Fibroblast of lung (primary cell): Measurements from ENCODE around the gene SRRM5. TPM values are rescaled to one million over a fixed set of nuclear protein-coding genes. Genes with fewer than 3 reads are reported as not detected.

ENCODE experiments used
- DNase-seq, 2 donors: peaks; one replicate each; pipeline versions ENCODE4 v3.0.0 to v3.0.0-alpha.2; 2010; ENCODE audit warnings: low read depth in 2 of 2
- H2AFZ ChIP-seq: 2 replicates; pipeline ENCODE4 v1.5.1; 2012; ENCODE audit warnings: low read length, control low read depth, inconsistent platforms
- H3K27ac ChIP-seq: 2 replicates; pipeline ENCODE4 v1.5.1; 2011; ENCODE audit warnings: low read length, control low read depth; ENCODE audit not compliant: insufficient read depth
- H3K27me3 ChIP-seq: 2 replicates; pipeline ENCODE4 v1.5.1; 2011; ENCODE audit warnings: mild to moderate bottlenecking, low read length; ENCODE audit not compliant: control insufficient read depth, insufficient read depth
- H3K36me3 ChIP-seq: 2 replicates; pipeline ENCODE4 v1.5.1; 2011; ENCODE audit warnings: low read length; ENCODE audit not compliant: control insufficient read depth, insufficient read depth
- H3K4me1 ChIP-seq: 2 replicates; pipeline ENCODE4 v1.5.1; 2011; ENCODE audit warnings: low read length; ENCODE audit not compliant: control insufficient read depth, insufficient read depth; ENCODE audit errors: extremely low read depth
- H3K4me2 ChIP-seq: 2 replicates; pipeline ENCODE4 v1.5.1; 2011; ENCODE audit warnings: low read length, control low read depth; ENCODE audit not compliant: insufficient read depth; ENCODE audit errors: extremely low read depth
- H3K4me3 ChIP-seq, 4 experiments: fragments of 200-600 bp in 1 of 4; sonication (generic) in 1 of 4; replicated peaks in 1 of 4; 2 replicates each; pipeline ENCODE4 v1.5.1; 2011 to 2016; ENCODE audit warnings: low read length in 4 of 4, low read depth in 3 of 4, mild to moderate bottlenecking in 3 of 4, control low read depth in 2 of 4, inconsistent platforms in 1 of 4, mixed read lengths in 1 of 4; ENCODE audit not compliant: insufficient read depth in 1 of 4; ENCODE audit errors: control extremely low read depth in 1 of 4
- H3K79me2 ChIP-seq: 2 replicates; pipeline ENCODE4 v1.5.1; 2012; ENCODE audit warnings: mild to moderate bottlenecking, low read length, inconsistent platforms; ENCODE audit not compliant: control insufficient read depth, insufficient read depth
- H3K9ac ChIP-seq: 2 replicates; pipeline ENCODE4 v1.5.1; 2011; ENCODE audit warnings: mild to moderate bottlenecking, low read length, control low read depth; ENCODE audit not compliant: insufficient read depth
- H3K9me3 ChIP-seq: 2 replicates; pipeline ENCODE4 v1.5.1; 2012; ENCODE audit warnings: low read depth, low read length; ENCODE audit not compliant: control insufficient read depth, insufficient read depth
- H4K20me1 ChIP-seq: 2 replicates; pipeline ENCODE4 v1.5.1; 2011; ENCODE audit warnings: low read length; ENCODE audit not compliant: control insufficient read depth, insufficient read depth; ENCODE audit errors: extremely low read depth
- EZH2 ChIP-seq: IDR thresholded peaks from 2 replicates; pipeline ENCODE4 v1.5.1; 2012; ENCODE audit warnings: low read length, control low read depth, mild to moderate bottlenecking; ENCODE audit errors: missing control alignments
- polyA plus RNA-seq, 2 donors: library from polyadenylated mRNA; depleted of rRNA in 1 of 2; stranded (reverse) in 1 of 2; unstranded in 1 of 2; fragments of >200 nt; gene quantifications; 2 replicates each; pipeline ENCODE4 v1.2.1, GENCODE V29; 2011 to 2012; ENCODE audit warnings: missing spikeins in 1 of 2
- total RNA-seq: library from RNA; depleted of rRNA; stranded (reverse); fragments of >200 nt; gene quantifications from 2 replicates; pipeline ENCODE4 v1.2.1, GENCODE V29; 2014
- TF ChIP-seq, protein P1 (sequence below), 2 donors: IDR thresholded peaks in 1 of 2; conservative IDR thresholded peaks in 1 of 2; 1 replicate in 1 of 2; 2 replicates in 1 of 2; pipeline ENCODE4 v1.5.1; 2011 to 2012; ENCODE audit warnings: low read length in 2 of 2, control low read depth in 1 of 2, inconsistent platforms in 1 of 2, low read depth in 1 of 2, mild to moderate bottlenecking in 1 of 2

The SRRM5 gene
- total and polyA plus RNA-seq, 2 donors (not counting 1 experiment from before 2014, with no cell fraction given): under 0.01 to 0.06 TPM

DNA sequence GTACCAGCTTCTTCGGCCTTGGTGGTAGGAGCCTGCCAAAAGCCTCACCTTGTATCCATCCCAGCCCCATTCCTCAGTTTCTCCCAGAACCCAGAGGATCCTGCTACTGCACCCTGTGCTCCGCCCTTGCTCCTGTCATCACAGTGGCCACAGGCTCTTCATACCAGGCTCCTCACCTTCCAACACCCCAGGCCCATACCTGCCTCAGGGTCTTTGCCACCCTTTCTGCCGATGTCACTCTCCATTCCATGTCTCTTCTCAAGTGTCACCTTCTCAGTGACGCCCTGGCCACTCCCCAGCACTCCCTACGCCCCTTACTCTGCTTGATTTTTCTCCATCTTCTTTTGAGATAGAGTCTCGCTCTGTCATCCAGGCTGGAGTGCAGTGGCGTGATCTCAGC is 2.0 kb upstream of the SRRM5 start:
- no peak overlapping the region for H2AFZ ChIP-seq

GRCh38 chr19:43610493-43610892 is 1.4 kb upstream of the SRRM5 start:
- H3K27ac ChIP-seq: no peak overlapping the region

More for the DNA sequence above, 2.0 kb upstream of the SRRM5 start:
- Histone ChIP-seq H3K4me2 (no peak overlapping the region), H3K4me1 (no peaks in the 10 kb centered on the region), H3K27me3 (no peaks in the 10 kb centered on the region), H3K9ac (no peak overlapping the region), H3K4me3 (no peak overlapping the region), H3K79me2 (peaks cover 2% of the 10 kb centered on the region), H3K27ac (no peak overlapping the region), H3K36me3 (peaks cover 9% of the 10 kb centered on the region), H3K9me3 (no peaks in the 10 kb centered on the region), H4K20me1 (no peaks in the 10 kb centered on the region)
- DNase-seq: no peak
- TF ChIP-seq, protein P1, sequence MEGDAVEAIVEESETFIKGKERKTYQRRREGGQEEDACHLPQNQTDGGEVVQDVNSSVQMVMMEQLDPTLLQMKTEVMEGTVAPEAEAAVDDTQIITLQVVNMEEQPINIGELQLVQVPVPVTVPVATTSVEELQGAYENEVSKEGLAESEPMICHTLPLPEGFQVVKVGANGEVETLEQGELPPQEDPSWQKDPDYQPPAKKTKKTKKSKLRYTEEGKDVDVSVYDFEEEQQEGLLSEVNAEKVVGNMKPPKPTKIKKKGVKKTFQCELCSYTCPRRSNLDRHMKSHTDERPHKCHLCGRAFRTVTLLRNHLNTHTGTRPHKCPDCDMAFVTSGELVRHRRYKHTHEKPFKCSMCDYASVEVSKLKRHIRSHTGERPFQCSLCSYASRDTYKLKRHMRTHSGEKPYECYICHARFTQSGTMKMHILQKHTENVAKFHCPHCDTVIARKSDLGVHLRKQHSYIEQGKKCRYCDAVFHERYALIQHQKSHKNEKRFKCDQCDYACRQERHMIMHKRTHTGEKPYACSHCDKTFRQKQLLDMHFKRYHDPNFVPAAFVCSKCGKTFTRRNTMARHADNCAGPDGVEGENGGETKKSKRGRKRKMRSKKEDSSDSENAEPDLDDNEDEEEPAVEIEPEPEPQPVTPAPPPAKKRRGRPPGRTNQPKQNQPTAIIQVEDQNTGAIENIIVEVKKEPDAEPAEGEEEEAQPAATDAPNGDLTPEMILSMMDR (conservative IDR thresholded peaks at IDR 0.05 in 1 of 2, IDR thresholded peaks at IDR 0.05 in 1 of 2; ENCODE audit: low read depth in 1 of 2, low read length in 2 of 2): no peak
- TF ChIP-seq EZH2: no peak

DNA sequence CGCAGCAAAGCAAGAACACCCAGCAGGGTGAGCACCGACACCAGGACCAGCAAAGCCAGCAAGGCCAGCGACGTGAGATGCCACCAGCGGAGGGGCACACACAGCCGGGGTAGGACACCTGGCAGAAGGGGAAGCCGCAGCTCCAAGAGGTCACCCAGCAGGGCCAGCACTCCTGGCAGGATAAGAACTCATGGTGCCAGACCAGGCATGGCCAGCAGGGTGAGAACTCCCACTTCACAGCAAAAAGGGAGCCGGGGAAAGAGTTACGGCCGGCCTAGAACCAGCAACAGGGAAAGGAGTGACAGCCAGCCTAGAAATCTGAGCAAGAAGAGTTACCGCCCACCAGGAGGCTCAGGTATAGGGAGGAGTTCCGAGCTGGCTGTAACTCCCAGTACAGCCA is 486 bp downstream of the SRRM5 start:
- no peaks in the 10 kb centered on the region for H3K9me3 ChIP-seq
- H3K4me2 ChIP-seq: no peak overlapping the region
- H3K36me3 ChIP-seq: peaks cover 9% of the 10 kb centered on the region
- TF ChIP-seq, protein P1 (conservative IDR thresholded peaks at IDR 0.05 in 1 of 2, IDR thresholded peaks at IDR 0.05 in 1 of 2; ENCODE audit: low read depth in 1 of 2, low read length in 2 of 2): no peak
- TF ChIP-seq EZH2: no peak
- no peak for DNase-seq
- H3K4me3 ChIP-seq: no peak overlapping the region
- no peaks in the 10 kb centered on the region for H3K4me1 ChIP-seq
- H3K27ac ChIP-seq: no peak overlapping the region
- no peak overlapping the region for H2AFZ ChIP-seq
- peaks cover 8% of the 10 kb centered on the region for H3K79me2 ChIP-seq
- H4K20me1 ChIP-seq: no peaks in the 10 kb centered on the region
- H3K27me3 ChIP-seq: no peaks in the 10 kb centered on the region
- H3K9ac ChIP-seq: no peak overlapping the region

More at GRCh38 chr19:43610493-43610892, 1.4 kb upstream of the SRRM5 start:
- Histone ChIP-seq H3K4me2 (no peak overlapping the region), H2AFZ (no peak overlapping the region), H4K20me1 (no peaks in the 10 kb centered on the region), H3K79me2 (peaks cover 2% of the 10 kb centered on the region), H3K4me3 (no peak overlapping the region), H3K4me1 (no peaks in the 10 kb centered on the region), H3K9ac (no peak overlapping the region), H3K36me3 (peaks cover 9% of the 10 kb centered on the region), H3K9me3 (no peaks in the 10 kb centered on the region), H3K27me3 (no peaks in the 10 kb centered on the region)
- peak in 1 of 2 donors; percentile 9 for DNase-seq
- TF ChIP-seq EZH2: no peak
- TF ChIP-seq, protein P1 (conservative IDR thresholded peaks at IDR 0.05 in 1 of 2, IDR thresholded peaks at IDR 0.05 in 1 of 2; ENCODE audit: low read depth in 1 of 2, low read length in 2 of 2): no peak
